HG02870 (cell line): ENCODE measurements around the gene GSE1.

ENCODE experiments used
- ATAC-seq: cut with Tn5 transposase; IDR thresholded peaks from one replicate; pipeline ENCODE4 v1.9.1; 2021; ENCODE audit warnings: mild to moderate bottlenecking, moderate library complexity; ENCODE audit not compliant: unreplicated experiment

GSE1 gene

GRCh38 chr16:85674828-85675227 is 61.7 kb downstream of the GSE1 start:
- no peak for ATAC-seq

GRCh38 chr16:85675251-85675874 is 62.2 kb downstream of the GSE1 start:
- ATAC-seq = no peak

- no peak for ATAC-seq
Measured at GRCh38 chr16:85676466-85676865, 63.3 kb downstream of the GSE1 start.

GRCh38 chr16:85677383-85677967 is 64.4 kb downstream of the GSE1 start:
- ATAC-seq = no peak

- ATAC-seq = no peak
Measured at GRCh38 chr16:85678016-85678415, 64.9 kb downstream of the GSE1 start.

GRCh38 chr16:85678821-85679220 is 65.7 kb downstream of the GSE1 start:
- no peak for ATAC-seq

GRCh38 chr16:85679870-85680269 is 66.7 kb downstream of the GSE1 start:
- ATAC-seq = no peak

GRCh38 chr16:85680352-85680944 is 67.3 kb downstream of the GSE1 start:
- no peak for ATAC-seq

GRCh38 chr16:85681255-85681654 is 68.1 kb downstream of the GSE1 start:
- no peak for ATAC-seq

GRCh38 chr16:85682516-85682915 is 69.4 kb downstream of the GSE1 start:
- no peak for ATAC-seq

- no peak for ATAC-seq
Measured at GRCh38 chr16:85683363-85683762, 70.2 kb downstream of the GSE1 start.

GRCh38 chr16:85685251-85685650 is 72.1 kb downstream of the GSE1 start:
- ATAC-seq = no peak

- no peak for ATAC-seq
Measured at GRCh38 chr16:85686912-85687591, 73.9 kb downstream of the GSE1 start.

- ATAC-seq = no peak
Measured at GRCh38 chr16:85687651-85688471, 74.7 kb downstream of the GSE1 start.

- ATAC-seq = peak; percentile 90
Measured at GRCh38 chr16:85688586-85689284, 75.6 kb downstream of the GSE1 start, which contains the start of gene GINS2. Gene GINS2, minus strand, starts transcription at chr16:85688954. Its CDS starts 56 bp downstream, at chr16:85688898.

- no peak for ATAC-seq
Measured at GRCh38 chr16:85689285-85689949, 76.3 kb downstream of the GSE1 start.

- ATAC-seq = no peak
Measured at GRCh38 chr16:85689950-85690320, 76.8 kb downstream of the GSE1 start.

- ATAC-seq = no peak
Measured at GRCh38 chr16:85690469-85691064, 77.4 kb downstream of the GSE1 start.
